Measurements from ENCODE around the gene DDX52. TPM values are rescaled to one million over a fixed set of nuclear protein-coding genes. Genes with fewer than 3 reads are reported as not detected.

The DDX52 gene
- total and polyA plus RNA-seq, 2 experiments from 2014 or later: 46.2 to 61.3 TPM

- TF ChIP-seq ZNF462 (CRISPR knock-in tag; IDR thresholded peaks at IDR 0.05) (no peak), EZH2phosphoT487 (IDR thresholded peaks at IDR 0.05; ENCODE audit: unreplicated experiment) (no peak)
Measured at GRCh38 chr17:37643869-37644268, 623 bp upstream of the DDX52 start (continued).

GRCh38 chr17:37642681-37643080 lies 565 bp downstream of the DDX52 start:
- Mint-ChIP-seq H3K9me3 (no peaks in the 10 kb centered on the region), H3K27me3 (ENCODE audit: insufficient read depth, low read depth, poor library complexity) (peaks cover 1% of the 10 kb centered on the region), H3K4me1 (peaks cover 6% of the 10 kb centered on the region), H3K36me3 (ENCODE audit: low read depth) (peaks cover 41% of the 10 kb centered on the region), H3K27ac (peak overlapping the region; percentile 95), H3K4me3 (peak overlapping the region; percentile 87)
- Histone ChIP-seq H3K4me3 (peak overlapping the region; percentile 91), H3K27ac (ENCODE audit: low read depth) (peak overlapping the region; percentile 67), H3K79me2 (replicated peaks; ENCODE audit: insufficient read depth) (peaks cover 55% of the 10 kb centered on the region), H3K9me2 (ENCODE audit: insufficient read depth) (no peaks in the 10 kb centered on the region), H4K20me1 (replicated peaks; ENCODE audit: insufficient read depth) (0 out of 2 replicates have a peak, but pooled peaks cover 5% of the 10 kb centered on the region), H3F3A (replicated peaks; ENCODE audit: low read depth) (no peaks in the 10 kb centered on the region), H3K27me3 (ENCODE audit: insufficient read depth) (peaks cover 6% of the 10 kb centered on the region; the same call in 1 of the 2 replicates), H3K4me1 (ENCODE audit: insufficient read depth) (peaks cover 9% of the 10 kb centered on the region), H3K4me2 (peak overlapping the region; percentile 82), H2AFZ (peak overlapping the region; percentile 83), H3K36me3 (ENCODE audit: insufficient read depth) (peaks cover 18% of the 10 kb centered on the region; the same call in 1 of the 2 replicates)
- ATAC-seq: peak; percentile 26; the same call in 2 of the 3 replicates
- DNase-seq (ENCODE audit: low spot score): no peak
- TF ChIP-seq REST (IDR thresholded peaks at IDR 0.05; ENCODE audit: unreplicated experiment) (no peak), CREB1 (CRISPR knock-in tag; IDR thresholded peaks at IDR 0.05; ENCODE audit: low read depth) (no peak), ZNF462 (CRISPR knock-in tag; IDR thresholded peaks at IDR 0.05) (no peak)

Data from GM23338 (cell line).